Progenitor cell of endocrine pancreas (in vitro differentiated cells): ENCODE results near the gene C1orf56. TPM values are rescaled to one million over a fixed set of nuclear protein-coding genes. Genes with fewer than 3 reads are reported as not detected.
A peak's percentile ranks its signal among the peaks of the same experiment; 100 is the strongest.

Source experiments
- DNase-seq: peaks from one replicate; pipeline ENCODE4 v3.0.0; 2021; ENCODE audit warnings: low spot score; ENCODE audit not compliant: unreplicated experiment
- H3K27ac Mint-ChIP-seq: 2 replicates; pipeline ENCODE4 v1.8.0; 2021; ENCODE audit warnings: mild to moderate bottlenecking, moderate library complexity, mixed read lengths
- H3K27me3 Mint-ChIP-seq: 2 replicates; pipeline ENCODE4 v1.8.0; 2021; ENCODE audit warnings: mixed read lengths
- H3K36me3 Mint-ChIP-seq: 2 replicates; pipeline ENCODE4 v1.8.0; 2022; ENCODE audit warnings: mixed read lengths; ENCODE audit not compliant: insufficient read depth
- H3K4me1 Mint-ChIP-seq: 2 replicates; pipeline ENCODE4 v1.8.0; 2021; ENCODE audit warnings: low read depth, mixed read lengths
- H3K4me3 Mint-ChIP-seq: 2 replicates; pipeline ENCODE4 v1.8.0; 2021; ENCODE audit warnings: low read depth, mild to moderate bottlenecking, moderate library complexity, mixed read lengths
- H3K9me3 Mint-ChIP-seq: 2 replicates; pipeline ENCODE4 v1.8.0; 2021; ENCODE audit warnings: low read depth, mixed read lengths
- total RNA-seq: library from RNA; stranded (reverse); gene quantifications from 2 replicates; pipeline ENCODE4 v1.2.1, GENCODE V29; 2021
- TF ChIP-seq, protein P1 (sequence below): fragments of 200-600 bp; sonication (generic); IDR thresholded peaks from one replicate; pipeline ENCODE4 v1.5.0; 2021; ENCODE audit warnings: antibody characterized with exemption, mild to moderate bottlenecking; ENCODE audit not compliant: unreplicated experiment

The C1orf56 gene
- total RNA-seq, 1 donor from 2014 or later = 7.0 TPM

DNA sequence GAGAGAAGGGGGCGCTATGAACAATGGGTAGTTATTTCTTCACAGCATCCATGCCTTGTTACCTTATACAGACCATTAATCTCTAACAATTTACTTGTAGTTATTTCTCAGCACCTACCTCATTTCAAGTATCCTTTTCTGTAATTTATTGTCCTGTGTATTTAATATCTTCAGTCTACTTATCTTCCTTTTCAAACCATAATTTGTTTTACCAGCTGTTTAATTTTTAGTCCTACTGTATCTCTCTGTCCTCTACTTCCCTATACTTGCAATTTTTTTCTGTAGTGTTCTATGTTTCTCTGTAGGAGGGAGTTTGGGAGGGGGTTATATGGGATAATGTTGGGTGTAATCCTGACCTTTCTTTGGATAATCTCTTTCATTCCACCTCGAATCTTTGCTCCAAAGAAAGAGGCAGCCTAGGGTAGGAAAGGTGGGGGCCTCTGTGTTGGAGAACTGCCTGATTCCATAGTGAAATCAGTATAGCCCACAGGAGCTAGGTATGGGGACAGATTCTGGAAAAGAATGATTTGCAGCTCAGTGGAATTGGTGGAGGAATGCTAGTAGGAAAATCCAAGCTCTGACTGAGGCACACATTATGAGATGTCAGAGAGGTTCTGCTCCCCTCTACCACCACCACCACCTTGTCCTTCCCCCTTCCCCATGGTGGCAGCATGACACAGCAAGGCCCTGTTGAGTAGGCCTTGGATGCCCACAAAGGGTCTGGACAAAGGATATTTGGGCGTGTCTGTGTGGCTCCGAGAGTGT is 13.3 kb downstream of the C1orf56 start:
- Mint-ChIP-seq H3K36me3 (peaks cover 25% of the 10 kb centered on the region), H3K4me1 (peaks cover 57% of the 10 kb centered on the region), H3K9me3 (no peaks in the 10 kb centered on the region), H3K4me3 (peak overlapping the region; percentile 86), H3K27me3 (no peaks in the 10 kb centered on the region), H3K27ac (peak overlapping the region; percentile 91)
- DNase-seq = no peak
- TF ChIP-seq, protein P1, sequence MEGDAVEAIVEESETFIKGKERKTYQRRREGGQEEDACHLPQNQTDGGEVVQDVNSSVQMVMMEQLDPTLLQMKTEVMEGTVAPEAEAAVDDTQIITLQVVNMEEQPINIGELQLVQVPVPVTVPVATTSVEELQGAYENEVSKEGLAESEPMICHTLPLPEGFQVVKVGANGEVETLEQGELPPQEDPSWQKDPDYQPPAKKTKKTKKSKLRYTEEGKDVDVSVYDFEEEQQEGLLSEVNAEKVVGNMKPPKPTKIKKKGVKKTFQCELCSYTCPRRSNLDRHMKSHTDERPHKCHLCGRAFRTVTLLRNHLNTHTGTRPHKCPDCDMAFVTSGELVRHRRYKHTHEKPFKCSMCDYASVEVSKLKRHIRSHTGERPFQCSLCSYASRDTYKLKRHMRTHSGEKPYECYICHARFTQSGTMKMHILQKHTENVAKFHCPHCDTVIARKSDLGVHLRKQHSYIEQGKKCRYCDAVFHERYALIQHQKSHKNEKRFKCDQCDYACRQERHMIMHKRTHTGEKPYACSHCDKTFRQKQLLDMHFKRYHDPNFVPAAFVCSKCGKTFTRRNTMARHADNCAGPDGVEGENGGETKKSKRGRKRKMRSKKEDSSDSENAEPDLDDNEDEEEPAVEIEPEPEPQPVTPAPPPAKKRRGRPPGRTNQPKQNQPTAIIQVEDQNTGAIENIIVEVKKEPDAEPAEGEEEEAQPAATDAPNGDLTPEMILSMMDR = no peak

DNA sequence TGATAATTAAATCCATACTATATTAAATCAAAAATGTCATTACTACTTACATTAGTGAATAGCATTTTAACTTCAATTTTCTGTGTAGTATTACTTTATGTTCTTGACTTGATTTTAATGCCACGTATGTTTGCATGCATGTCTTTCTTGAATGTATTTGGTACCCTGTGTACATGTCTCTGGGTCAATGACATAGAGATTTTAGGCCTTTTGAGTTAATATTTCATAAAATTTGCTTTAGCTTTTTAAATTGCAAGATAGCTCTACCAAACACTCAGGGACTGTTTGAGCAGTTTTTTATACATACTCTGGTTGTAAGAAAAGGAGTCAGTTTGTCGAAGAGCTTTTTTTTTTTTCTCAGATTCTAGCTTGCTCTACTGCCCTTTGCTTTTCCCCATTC is 14.2 kb downstream of the C1orf56 start:
- no peaks in the 10 kb centered on the region for H3K9me3 Mint-ChIP-seq
- no peak for DNase-seq
- peak overlapping the region; percentile 91 for H3K27ac Mint-ChIP-seq
- H3K4me3 Mint-ChIP-seq = peak overlapping the region; percentile 86
- H3K36me3 Mint-ChIP-seq = peaks cover 21% of the 10 kb centered on the region
- H3K4me1 Mint-ChIP-seq = peaks cover 48% of the 10 kb centered on the region
- TF ChIP-seq, protein P1 = no peak
- H3K27me3 Mint-ChIP-seq = no peaks in the 10 kb centered on the region

GRCh38 chr1:151062741-151063371 is 15.3 kb downstream of the C1orf56 start:
- H3K27ac Mint-ChIP-seq = peak overlapping the region; percentile 90
- H3K27me3 Mint-ChIP-seq = no peaks in the 10 kb centered on the region
- DNase-seq = no peak
- TF ChIP-seq, protein P1 = no peak
- peak overlapping the region; percentile 86 for H3K4me3 Mint-ChIP-seq
- peaks cover 40% of the 10 kb centered on the region for H3K4me1 Mint-ChIP-seq
- peaks cover 19% of the 10 kb centered on the region for H3K36me3 Mint-ChIP-seq
- H3K9me3 Mint-ChIP-seq = no peaks in the 10 kb centered on the region

DNA sequence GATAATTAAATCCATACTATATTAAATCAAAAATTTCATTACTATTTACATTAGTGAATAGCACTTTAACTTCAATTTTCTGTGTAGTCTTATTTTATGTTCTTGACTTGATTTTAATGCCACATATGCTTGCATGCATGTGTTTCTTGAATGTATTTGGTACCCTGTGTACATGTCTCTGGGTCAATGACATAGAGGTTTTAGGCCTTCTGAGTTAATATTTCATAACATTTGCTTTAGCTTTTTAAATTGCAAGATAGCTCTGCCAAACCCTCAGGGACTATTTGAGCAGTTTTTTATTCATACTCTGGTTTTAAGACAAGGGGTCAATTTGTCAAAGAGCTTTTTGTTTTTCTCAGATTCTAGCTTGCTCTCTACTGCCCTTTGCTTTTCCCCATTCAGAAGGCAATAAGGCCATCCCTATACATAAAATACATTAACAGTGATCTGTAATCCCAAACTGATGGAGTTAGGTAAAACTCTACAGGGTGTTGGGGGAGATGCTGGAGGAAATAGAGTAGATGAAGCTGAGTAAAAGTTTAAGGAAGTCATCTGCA is 17.6 kb downstream of the C1orf56 start:
- no peaks in the 10 kb centered on the region for H3K9me3 Mint-ChIP-seq
- H3K4me3 Mint-ChIP-seq = no peak overlapping the region
- peaks cover 31% of the 10 kb centered on the region for H3K4me1 Mint-ChIP-seq
- no peak overlapping the region for H3K27ac Mint-ChIP-seq
- DNase-seq = no peak
- peaks cover 19% of the 10 kb centered on the region for H3K36me3 Mint-ChIP-seq
- TF ChIP-seq, protein P1 = no peak
- H3K27me3 Mint-ChIP-seq = no peaks in the 10 kb centered on the region

DNA sequence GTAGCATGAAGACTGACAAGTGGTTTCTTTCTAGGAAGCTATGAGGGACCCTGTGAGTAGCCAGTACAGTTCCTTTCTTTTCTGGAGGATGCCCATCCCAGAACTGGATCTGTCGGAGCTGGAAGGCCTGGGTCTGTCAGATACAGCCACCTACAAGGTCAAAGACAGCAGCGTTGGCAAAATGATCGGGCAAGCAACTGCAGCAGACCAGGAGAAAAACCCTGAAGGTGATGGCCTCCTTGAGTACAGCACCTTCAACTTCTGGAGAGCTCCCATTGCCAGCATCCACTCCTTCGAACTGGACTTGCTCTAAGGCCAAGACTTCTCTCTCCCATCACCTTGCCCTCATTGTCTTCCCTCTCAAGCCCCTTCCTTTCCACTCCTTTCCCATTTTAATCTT is 19.6 kb downstream of the C1orf56 start:
- TF ChIP-seq, protein P1 = no peak
- H3K9me3 Mint-ChIP-seq = no peaks in the 10 kb centered on the region
- no peak overlapping the region for H3K27ac Mint-ChIP-seq
- H3K27me3 Mint-ChIP-seq = no peaks in the 10 kb centered on the region
- H3K4me3 Mint-ChIP-seq = no peak overlapping the region
- H3K4me1 Mint-ChIP-seq = peaks cover 21% of the 10 kb centered on the region
- no peak for DNase-seq
- peaks cover 19% of the 10 kb centered on the region for H3K36me3 Mint-ChIP-seq
